HepG2 (cell line): ENCODE data around the gene RPS2. TPM values are rescaled to one million over a fixed set of nuclear protein-coding genes. Genes with fewer than 3 reads are reported as not detected.

Experiments used
- CEBPG ChIP-seq: IDR thresholded peaks from 2 replicates; pipeline ENCODE4 v1.6.1; 2016
- FOXA3 ChIP-seq: IDR thresholded peaks from 2 replicates; pipeline ENCODE4 v1.6.1; 2016; ENCODE audit warnings: missing genetic modification reagents, missing compliant biosample characterization
- GMEB1 ChIP-seq: sonication (generic); formaldehyde crosslinking; IDR thresholded peaks from 2 replicates; pipeline ENCODE4 v1.5.1; 2020; ENCODE audit warnings: missing genetic modification reagents, mild to moderate bottlenecking, borderline replicate concordance
- GPBP1L1 ChIP-seq: sonication (generic); formaldehyde crosslinking; IDR thresholded peaks from 2 replicates; pipeline ENCODE4 v1.5.0; 2020; ENCODE audit warnings: mild to moderate bottlenecking, missing genetic modification reagents
- HNF4A ChIP-seq: sonication (generic); formaldehyde crosslinking; IDR thresholded peaks from 2 replicates; pipeline ENCODE4 v1.4.0; 2020; ENCODE audit warnings: missing genetic modification reagents
- HNRNPK ChIP-seq: fragments of 200-400 bp; formaldehyde crosslinking; IDR thresholded peaks from 2 replicates; pipeline ENCODE4 v1.6.1; 2018; ENCODE audit warnings: low read length, low read depth, moderate library complexity, mild to moderate bottlenecking; ENCODE audit not compliant: poor library complexity, severe bottlenecking
- KDM1A ChIP-seq: IDR thresholded peaks from 2 replicates; pipeline ENCODE4 v1.6.1; 2016; ENCODE audit warnings: missing compliant biosample characterization
- NCOA1 ChIP-seq: sonication (generic); formaldehyde crosslinking; IDR thresholded peaks from 2 replicates; pipeline ENCODE4 v1.9.0; 2021; ENCODE audit warnings: missing genetic modification reagents
- RERE ChIP-seq: IDR thresholded peaks from 2 replicates; pipeline ENCODE4 v1.6.1; 2016; ENCODE audit warnings: low read depth, missing genetic modification reagents, missing compliant biosample characterization
- SIX1 ChIP-seq: sonication (generic); formaldehyde crosslinking; IDR thresholded peaks from 2 replicates; pipeline ENCODE4 v1.4.0; 2020; ENCODE audit warnings: missing genetic modification reagents, borderline replicate concordance
- SNAI1 ChIP-seq: sonication (generic); formaldehyde crosslinking; IDR thresholded peaks from 2 replicates; pipeline ENCODE4 v1.5.0; 2020; ENCODE audit warnings: mild to moderate bottlenecking, missing genetic modification reagents, borderline replicate concordance
- STAG1 ChIP-seq: sonication (generic); formaldehyde crosslinking; IDR thresholded peaks from 2 replicates; pipeline ENCODE4 v1.4.0; 2020; ENCODE audit warnings: missing genetic modification reagents
- TBX3 ChIP-seq: fragments of 450-650 bp; IDR thresholded peaks from 2 replicates; pipeline ENCODE4 v1.6.1; 2017; ENCODE audit warnings: antibody characterized with exemption, mild to moderate bottlenecking, inconsistent platforms, borderline replicate concordance
- ZFP90 ChIP-seq: sonication (generic); formaldehyde crosslinking; IDR thresholded peaks from 2 replicates; pipeline ENCODE4 v1.8.0; 2022; ENCODE audit warnings: missing genetic modification reagents, mild to moderate bottlenecking, inconsistent platforms, borderline replicate concordance
- ZNF160 ChIP-seq: sonication (generic); formaldehyde crosslinking; IDR thresholded peaks from 2 replicates; pipeline ENCODE4 v1.8.0; 2022; ENCODE audit warnings: mild to moderate bottlenecking, inconsistent platforms, missing genetic modification reagents
- ZNF256 ChIP-seq: sonication (generic); formaldehyde crosslinking; conservative IDR thresholded peaks from 2 replicates; pipeline ENCODE4 v1.4.0; 2020; ENCODE audit warnings: missing genetic modification reagents
- ZNF33B ChIP-seq: sonication (generic); formaldehyde crosslinking; IDR thresholded peaks from 2 replicates; pipeline ENCODE4 v1.5.1; 2020; ENCODE audit warnings: mild to moderate bottlenecking, missing genetic modification reagents
- ZNF564 ChIP-seq: sonication (generic); formaldehyde crosslinking; IDR thresholded peaks from 2 replicates; pipeline ENCODE4 v1.8.1; 2023; ENCODE audit warnings: mild to moderate bottlenecking, missing genetic modification reagents
- polyA plus RNA-seq, 8 experiments: library from polyadenylated mRNA; depleted of rRNA in 3 of 8; stranded (reverse) in 7 of 8; unstranded in 1 of 8; fragments of >200 nt; fragmentation: Illumina TruSeq in 4 of 8; extraction: Trizol in 4 of 8; gene quantifications; 2 replicates each; pipeline versions ENCODE4 v1.2.1 to v1.2.3, GENCODE V29; 2011 to 2016; ENCODE audit warnings: low read depth in 4 of 8, missing spikeins in 1 of 8, mixed read lengths in 1 of 8; ENCODE audit not compliant: insufficient read depth in 1 of 8
- total RNA-seq, 5 experiments: library from RNA; depleted of rRNA; stranded (reverse); fragments of >200 nt; fragmentation: Illumina TruSeq; extraction: Trizol; gene quantifications; 2 replicates each; pipeline ENCODE4 v1.2.3, GENCODE V29; 2016; ENCODE audit warnings: low read depth in 1 of 5

The RPS2 gene
- total and polyA plus RNA-seq, 2 of the 13 experiments (the other 11 are each of a cell fraction or from before 2014, with no cell fraction given) = 1,908 to 4,514 TPM

GRCh38 chr16:1983544-1984346 is 19.1 kb upstream of the RPS2 start, which contains the start of gene GFER (continued):
- TF ChIP-seq GMEB1 = peak; percentile 79
- TF ChIP-seq SIX1 (CRISPR knock-in tag) = no peak
- peak; percentile 60 for TF ChIP-seq FOXA3
- peak; percentile 87 for TF ChIP-seq ZNF564 (CRISPR knock-in tag)
- peak; percentile 34; the same call in 1 of the 2 replicates for TF ChIP-seq STAG1 (CRISPR knock-in tag)
- TF ChIP-seq ZFP90 = no peak; the same call in 1 of the 2 replicates
- no peak for TF ChIP-seq ZNF256 (CRISPR knock-in tag)
- TF ChIP-seq CEBPG = peak; percentile 4; the same call in 1 of the 2 replicates
- TF ChIP-seq ZNF33B = no peak
- TF ChIP-seq HNF4A (CRISPR knock-in tag) = peak; percentile 48; the same call in 1 of the 2 replicates
- TF ChIP-seq ZNF160 (CRISPR knock-in tag) = peak; percentile 71; the same call in 1 of the 2 replicates
- no peak for TF ChIP-seq SNAI1 (CRISPR knock-in tag)
- TF ChIP-seq NCOA1 = no peak; the same call in 1 of the 2 replicates
- TF ChIP-seq HNRNPK = peak; percentile 67
- TF ChIP-seq RERE = 0 out of 2 replicates have a peak, but pooled peaks have one; percentile 13
- TF ChIP-seq GPBP1L1 = no peak
- no peak for TF ChIP-seq TBX3
- TF ChIP-seq KDM1A = no peak
